Kidney (tissue), 11 donors: Measurements from ENCODE around the gene RIMBP3B. TPM values are rescaled to one million over a fixed set of nuclear protein-coding genes. Genes with fewer than 3 reads are reported as not detected.
A peak's percentile ranks its signal among the peaks of the same experiment; 100 is the strongest.
"Not testable (repeated sequence)": the region's sequence is repeated elsewhere in the genome, so short reads cannot be mapped to it uniquely, and the experiment has no call there.

Experiments
- DNase-seq, 5 donors: peaks; one replicate each; pipeline ENCODE4 v3.0.0-alpha.2; 2013 to 2020
- FAIRE-seq: peaks from 2 replicates; lab custom pipeline; 2012; peaks lifted over from hg19 to GRCh38; lab: Jason Lieb, UNC
- H3K27ac ChIP-seq, 2 donors: one replicate each; pipeline ENCODE4 v1.7.0; 2013; ENCODE audit warnings: low read depth in 2 of 2, low read length in 2 of 2, inconsistent platforms in 1 of 2
- H3K27me3 ChIP-seq: one replicate; pipeline ENCODE4 v1.7.1; 2013; ENCODE audit warnings: low read length, inconsistent platforms; ENCODE audit not compliant: control insufficient read depth, insufficient read depth
- H3K36me3 ChIP-seq, 3 donors: one replicate each; pipeline versions ENCODE4 v1.7.0 to v1.7.1; 2013; ENCODE audit warnings: low read length in 3 of 3, control low read depth in 1 of 3, inconsistent platforms in 1 of 3; ENCODE audit not compliant: insufficient read depth in 3 of 3, control insufficient read depth in 2 of 3
- H3K4me1 ChIP-seq, 3 donors: one replicate each; pipeline versions ENCODE4 v1.7.0 to v1.7.1; 2013; ENCODE audit warnings: low read length in 3 of 3, inconsistent platforms in 1 of 3, low read depth in 1 of 3; ENCODE audit not compliant: control insufficient read depth in 2 of 3, insufficient read depth in 2 of 3
- H3K4me3 ChIP-seq, 3 donors: one replicate each; pipeline versions ENCODE4 v1.7.0 to v1.8.1; 2013; ENCODE audit warnings: low read length in 3 of 3, control low read depth in 1 of 3, inconsistent platforms in 1 of 3
- H3K9ac ChIP-seq, 3 donors: one replicate each; pipeline versions ENCODE4 v1.7.0 to v1.7.1; 2013; ENCODE audit warnings: low read length in 3 of 3, control low read depth in 1 of 3, inconsistent platforms in 1 of 3
- H3K9me3 ChIP-seq, 3 donors: one replicate each; pipeline versions ENCODE4 v1.7.0 to v1.7.1; 2013; ENCODE audit warnings: low read length in 3 of 3, control low read depth in 1 of 3, inconsistent platforms in 1 of 3; ENCODE audit not compliant: control insufficient read depth in 2 of 3, insufficient read depth in 1 of 3
- intact Hi-C: fragments of 100-400 bp; cut with DNase I; formaldehyde crosslinking; loops from one replicate; pipeline ENCODE4 v1.11.1; 2022
- polyA plus RNA-seq: library from polyadenylated mRNA; stranded (reverse); fragments of 350-450 nt; fragmentation: Illumina TruSeq; extraction: RNeasy Lipid Tissue Mini Kit (QIAGEN cat#74804); gene quantifications from one replicate; pipeline ENCODE4 v1.2.3, GENCODE V29; 2014; ENCODE audit warnings: low read depth, low replicate concordance; ENCODE audit not compliant: insufficient read depth
- total RNA-seq: library from RNA; stranded (reverse); fragmentation: NEBNext Ultra II Directional; extraction: Animal tissue kit (Norgen Biotek cat#: 25700); gene quantifications from one replicate; pipeline ENCODE4 v1.2.1, GENCODE V29; 2021
- donor health status: control.
- donor health status: control.
- donor health status: DM: yes; HTN: yes; CAD: no.
- donor health status: Normal renal cell carcinoma (clear cell type).

The RIMBP3B gene
- total and polyA plus RNA-seq, 2 donors from 2014 or later = 0.16 TPM; not detected in 1

DNA sequence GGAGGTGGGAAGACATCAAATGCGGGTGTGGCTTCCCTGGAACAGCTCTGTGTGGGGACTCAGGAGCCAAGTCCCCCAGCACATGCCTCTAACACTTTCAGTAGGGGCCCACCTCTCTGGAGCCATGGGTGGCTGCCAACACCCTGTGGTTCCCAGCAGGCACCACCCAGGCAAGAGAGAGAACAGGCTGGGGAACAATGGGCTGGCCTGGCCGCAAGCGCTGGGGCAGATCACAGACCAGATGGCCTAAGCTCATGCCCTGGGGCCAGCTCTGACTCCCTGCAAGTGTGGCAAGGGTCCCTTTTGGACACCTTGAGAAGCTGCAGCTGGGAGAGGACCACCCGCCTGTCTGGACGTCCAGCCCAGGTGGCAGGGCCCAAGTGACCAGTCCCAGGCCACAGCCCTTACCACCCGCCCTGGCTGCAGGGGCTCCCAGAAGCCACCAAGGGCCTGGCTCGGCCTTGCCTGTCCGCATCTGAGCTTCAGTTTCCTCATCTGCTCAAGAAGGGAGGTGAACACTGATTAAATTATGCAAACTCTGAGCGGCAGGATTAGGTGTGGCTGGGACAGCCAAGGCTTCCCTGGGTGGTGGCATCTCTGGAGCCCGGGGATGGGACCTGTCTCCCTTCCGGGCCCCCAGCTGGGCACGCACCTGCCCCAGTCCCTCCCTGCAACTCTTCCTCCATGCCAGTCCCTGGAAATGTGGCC, 14.8 kb upstream of the RIMBP3B start:
- H3K27me3 ChIP-seq, H3K9ac ChIP-seq: not testable (repeated sequence)

DNA sequence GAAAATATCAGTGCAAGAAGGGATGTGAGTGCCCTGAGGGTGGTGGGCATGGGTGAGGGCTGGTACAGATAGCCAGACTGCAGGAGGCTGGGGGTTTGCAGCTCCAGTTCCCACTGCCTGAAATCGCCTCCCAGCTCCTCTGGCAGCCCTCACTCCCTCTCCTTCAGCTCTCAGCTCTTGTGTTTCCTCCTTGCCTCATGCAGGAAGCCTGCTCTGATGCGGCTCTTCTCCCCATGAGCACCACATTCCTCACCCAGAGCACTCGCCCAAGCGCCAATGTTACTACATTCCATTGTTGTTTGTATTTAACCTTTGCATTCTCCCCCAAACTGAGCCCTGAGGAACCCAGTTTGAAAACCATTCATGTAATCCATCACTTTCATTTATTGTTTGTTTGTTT, 7.7 kb upstream of the RIMBP3B start:
- H3K4me3 ChIP-seq, intact Hi-C loops, FAIRE-seq, H3K27ac ChIP-seq, DNase-seq, H3K4me1 ChIP-seq, H3K9me3 ChIP-seq, H3K9ac ChIP-seq, H3K36me3 ChIP-seq, H3K27me3 ChIP-seq: not testable (repeated sequence)

More for the DNA sequence above, 14.8 kb upstream of the RIMBP3B start:
- H3K27ac ChIP-seq, H3K4me1 ChIP-seq, H3K36me3 ChIP-seq, H3K9me3 ChIP-seq, intact Hi-C loops, H3K4me3 ChIP-seq, FAIRE-seq: not testable (repeated sequence)
- DNase-seq = peak in 1 of 5 donors; percentile 18

DNA sequence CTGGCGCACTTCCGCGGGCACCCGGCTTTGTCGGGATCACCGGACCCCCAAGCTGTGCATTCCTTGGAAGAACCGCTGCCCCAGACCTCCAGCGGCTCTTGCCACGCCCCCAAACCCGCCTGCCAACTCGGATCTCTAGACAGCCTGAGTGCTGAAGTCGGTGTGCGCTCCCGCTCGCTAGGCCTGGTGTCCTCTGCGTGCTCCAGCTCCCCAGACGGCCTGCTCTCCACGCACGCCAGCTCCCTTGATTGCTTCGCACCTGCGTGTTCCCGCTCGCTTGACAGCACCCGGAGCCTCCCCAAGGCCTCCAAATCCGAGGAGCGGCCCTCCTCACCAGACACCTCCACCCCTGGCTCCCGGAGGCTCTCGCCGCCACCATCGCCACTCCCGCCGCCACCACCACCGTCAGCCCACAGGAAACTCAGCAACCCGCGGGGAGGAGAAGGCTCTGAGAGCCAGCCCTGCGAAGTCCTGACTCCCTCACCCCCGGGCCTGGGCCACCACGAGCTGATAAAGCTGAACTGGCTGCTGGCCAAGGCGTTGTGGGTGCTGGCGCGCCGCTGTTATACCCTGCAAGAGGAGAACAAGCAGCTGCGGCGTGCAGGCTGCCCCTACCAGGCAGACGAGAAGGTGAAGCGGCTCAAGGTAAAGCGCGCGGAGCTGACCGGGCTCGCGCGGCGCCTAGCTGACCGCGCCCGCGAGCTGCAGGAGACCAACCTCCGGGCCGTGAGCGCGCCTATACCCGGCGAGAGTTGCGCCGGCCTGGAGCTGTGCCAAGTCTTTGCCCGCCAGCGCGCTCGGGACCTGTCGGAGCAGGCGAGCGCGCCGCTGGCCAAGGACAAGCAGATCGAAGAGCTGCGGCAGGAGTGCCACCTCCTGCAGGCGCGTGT, 1.2 kb downstream of the RIMBP3B start:
- intact Hi-C loops, H3K9ac ChIP-seq, H3K27ac ChIP-seq, H3K36me3 ChIP-seq, H3K4me1 ChIP-seq, H3K4me3 ChIP-seq, H3K9me3 ChIP-seq, H3K27me3 ChIP-seq, DNase-seq, FAIRE-seq: not testable (repeated sequence)

DNA sequence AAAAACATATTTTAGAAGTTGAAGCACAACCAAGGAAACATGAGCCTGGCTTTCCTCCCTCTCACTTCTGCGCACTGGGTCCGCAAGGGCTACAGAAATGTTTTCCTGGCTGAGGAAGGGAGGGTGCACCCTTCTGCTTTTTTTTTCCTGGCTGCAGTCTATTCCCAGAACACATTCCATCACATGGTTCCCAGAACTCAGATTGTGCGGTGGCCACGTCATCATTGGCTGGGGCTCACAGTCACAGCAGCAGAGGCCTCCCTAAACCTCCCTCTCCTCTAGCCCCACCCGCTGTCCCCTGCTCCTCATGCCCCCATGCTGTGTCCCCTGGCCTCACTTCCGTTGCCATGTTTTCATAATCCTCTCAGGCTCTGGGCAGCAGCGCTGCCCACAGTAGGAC, 5.9 kb downstream of the RIMBP3B start:
- FAIRE-seq, H3K36me3 ChIP-seq, H3K27me3 ChIP-seq, intact Hi-C loops, H3K9ac ChIP-seq, H3K4me3 ChIP-seq, DNase-seq, H3K27ac ChIP-seq, H3K9me3 ChIP-seq, H3K4me1 ChIP-seq: not testable (repeated sequence)

DNA sequence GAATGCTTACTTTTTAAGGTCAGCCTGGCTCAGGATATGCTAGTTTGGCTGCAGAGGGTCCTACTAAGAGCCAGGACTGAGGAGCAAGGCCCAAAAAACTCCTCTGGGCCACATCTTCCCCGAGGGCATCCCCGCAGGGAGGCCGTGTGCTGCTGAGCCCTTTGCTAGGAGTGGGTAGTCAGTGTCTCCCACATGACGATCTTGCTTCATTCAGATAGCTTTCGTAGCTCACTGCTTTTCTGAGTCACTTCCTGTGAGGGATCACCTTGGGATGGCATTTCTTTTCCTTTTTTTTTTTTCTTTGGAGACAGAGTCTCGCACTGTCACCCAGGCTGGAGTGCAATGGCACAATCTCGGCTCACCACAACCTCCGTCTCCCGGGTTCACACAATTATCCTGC, 6.5 kb downstream of the RIMBP3B start:
- H3K4me1 ChIP-seq, H3K36me3 ChIP-seq, H3K27ac ChIP-seq, H3K9me3 ChIP-seq, FAIRE-seq, intact Hi-C loops, H3K9ac ChIP-seq, H3K27me3 ChIP-seq, DNase-seq, H3K4me3 ChIP-seq: not testable (repeated sequence)

DNA sequence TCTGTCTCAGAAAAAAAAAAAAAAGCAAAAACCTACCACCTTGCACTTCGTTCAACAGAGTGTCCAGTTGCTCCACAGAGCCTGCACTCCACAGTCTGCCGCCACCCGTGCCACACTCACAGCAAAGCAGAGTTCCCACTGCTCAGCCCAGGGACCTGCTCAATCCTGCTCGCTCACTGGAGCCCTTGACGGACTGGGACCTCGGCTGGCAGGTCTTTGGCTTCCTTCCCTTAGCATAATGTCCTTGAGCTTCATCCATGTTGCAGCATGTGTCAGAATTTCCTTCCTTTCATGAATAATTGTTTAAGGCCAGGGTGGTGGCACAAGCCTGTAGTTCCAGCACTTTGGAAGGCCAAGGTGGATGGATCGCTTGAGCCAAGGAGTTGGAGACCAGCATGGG, 11.1 kb downstream of the RIMBP3B start:
- H3K36me3 ChIP-seq, H3K27me3 ChIP-seq, H3K4me1 ChIP-seq, FAIRE-seq, intact Hi-C loops, H3K9me3 ChIP-seq, H3K9ac ChIP-seq, H3K27ac ChIP-seq, DNase-seq, H3K4me3 ChIP-seq: not testable (repeated sequence)

DNA sequence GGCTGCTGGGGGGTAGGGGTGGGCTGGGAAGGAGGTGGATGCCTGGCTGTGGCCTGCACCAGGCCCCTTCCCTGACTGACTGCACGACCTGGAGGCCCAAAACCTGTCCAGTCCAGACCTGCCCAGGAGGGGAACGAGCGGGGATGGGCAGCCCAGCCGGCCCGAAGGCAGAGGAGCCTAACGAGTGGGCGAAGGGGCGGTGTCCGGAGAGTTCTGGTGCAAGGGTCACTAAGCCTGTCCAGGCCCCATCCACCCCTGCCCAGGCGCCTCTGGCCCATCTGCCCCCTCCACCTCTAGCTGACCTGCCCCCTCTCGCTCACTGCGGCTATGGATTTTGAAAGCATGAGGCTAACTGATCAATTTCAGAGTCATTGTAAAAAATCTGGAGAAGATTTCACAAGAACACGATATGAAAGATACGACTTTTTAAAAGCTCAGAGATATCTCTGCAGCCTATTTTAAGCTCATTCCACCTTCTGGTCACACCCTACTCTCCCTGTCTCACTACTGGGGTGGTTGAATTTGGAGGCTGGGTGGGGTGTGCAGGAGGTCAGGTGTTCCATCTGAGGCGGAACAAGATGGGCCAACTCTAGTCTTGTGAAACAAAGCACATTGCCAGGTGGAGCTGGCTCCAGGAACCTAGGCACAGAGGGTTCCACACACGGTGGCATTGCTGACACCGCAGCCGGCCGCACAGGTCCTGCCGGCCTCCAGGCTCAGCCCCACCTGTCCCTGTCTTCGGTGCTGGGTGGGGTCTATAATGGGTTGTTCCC, 17.8 kb downstream of the RIMBP3B start:
- DNase-seq, H3K9ac ChIP-seq, H3K9me3 ChIP-seq, H3K36me3 ChIP-seq, H3K27me3 ChIP-seq, FAIRE-seq, H3K27ac ChIP-seq, intact Hi-C loops, H3K4me1 ChIP-seq, H3K4me3 ChIP-seq: not testable (repeated sequence)
